HepG2 (cell line): ENCODE measurements around the gene FCGR3A. TPM values are rescaled to one million over a fixed set of nuclear protein-coding genes. Genes with fewer than 3 reads are reported as not detected.
A peak's percentile ranks its signal among the peaks of the same experiment; 100 is the strongest.
"Not testable (repeated sequence)": the region's sequence is repeated elsewhere in the genome, so short reads cannot be mapped to it uniquely, and the experiment has no call there.

Source experiments
- ATAC-seq: fragments of 200-7000 bp; cut with Tn5 transposase; 3 replicates; pipeline ENCODE4 v1.9.1; 2020; ENCODE audit warnings: mild to moderate bottlenecking, moderate library complexity
- BruUV-seq: library from RNA; stranded (reverse); fragments of 400-500 nt; replicated peaks from 2 replicates; lab custom pipeline; 2021; lab: Mats Ljungman, UMichigan
- CTCF ChIA-PET: fragments of 300-600 bp; formaldehyde crosslinking; extraction: SDS; loops from one replicate; lab custom pipeline; 2021; ENCODE audit warnings: low total read pairs, inconsistent platforms, low intra/inter-chr PET ratio; lab: Yijun Ruan, JAX
- POLR2A ChIA-PET: fragments of 350-600 bp; sonication (Branson Sonifier 250); formaldehyde crosslinking; loops from one replicate; lab custom pipeline; 2020; ENCODE audit warnings: antibody characterized with exemption, inconsistent platforms; lab: Yijun Ruan, JAX
- DNase-seq: peaks from one replicate; pipeline ENCODE4 v3.0.0-alpha.2; 2015; ENCODE audit warnings: low spot score
- FAIRE-seq: peaks from 3 replicates; lab custom pipeline; 2011; peaks lifted over from hg19 to GRCh38; lab: Jason Lieb, UNC
- H2AFZ ChIP-seq: one replicate; pipeline ENCODE4 v1.6.1; 2011; ENCODE audit warnings: low read length, inconsistent platforms
- H3K27ac ChIP-seq: fragments of 300-600 bp; 3 replicates; pipeline ENCODE4 v1.8.0; 2011; ENCODE audit warnings: mixed run types, mild to moderate bottlenecking, mixed read lengths, low read length, inconsistent platforms; ENCODE audit not compliant: insufficient read depth; ENCODE audit errors: extremely low read length
- H3K27me3 ChIP-seq, 2 experiments: fragments of 200-600 bp in 1 of 2; 2 replicates in 1 of 2; 3 replicates in 1 of 2; pipeline versions ENCODE4 v1.6.0 to v1.8.0; 2011; ENCODE audit warnings: low read length in 2 of 2, mild to moderate bottlenecking in 2 of 2, moderate library complexity in 2 of 2, inconsistent platforms in 1 of 2; ENCODE audit not compliant: insufficient read depth in 2 of 2, control insufficient read depth in 1 of 2
- H3K36me3 ChIP-seq, 2 experiments: fragments of 200-600 bp in 1 of 2; replicated peaks in 1 of 2; 2 replicates in 1 of 2; 3 replicates in 1 of 2; pipeline versions ENCODE4 v1.5.1 to v1.8.0; 2011; ENCODE audit warnings: low read length in 2 of 2, inconsistent platforms in 1 of 2; ENCODE audit not compliant: insufficient read depth in 2 of 2, control insufficient read depth in 1 of 2
- H3K4me1 ChIP-seq: 2 replicates; pipeline ENCODE4 v1.5.1; 2012; ENCODE audit warnings: low read length, inconsistent platforms; ENCODE audit not compliant: insufficient read depth
- H3K4me2 ChIP-seq: 2 replicates; pipeline ENCODE4 v1.6.0; 2011; ENCODE audit warnings: low read depth, low read length, inconsistent platforms
- H3K4me3 ChIP-seq, 3 experiments: fragments of 200-600 bp in 1 of 3; sonication (generic), shearing (Covaris generic) in 1 of 3; replicated peaks in 1 of 3; 2 replicates each; pipeline ENCODE4 v1.5.1; 2011 to 2016; ENCODE audit warnings: low read length in 3 of 3, inconsistent platforms in 2 of 3, low read depth in 2 of 3, mild to moderate bottlenecking in 2 of 3, control low read depth in 1 of 3, mixed read lengths in 1 of 3; ENCODE audit not compliant: insufficient read depth in 1 of 3
- H3K79me2 ChIP-seq: one replicate; pipeline ENCODE4 v1.6.1; 2011; ENCODE audit warnings: low read length, inconsistent platforms; ENCODE audit not compliant: insufficient read depth
- H3K9ac ChIP-seq: 2 replicates; pipeline ENCODE4 v1.6.0; 2011; ENCODE audit warnings: mild to moderate bottlenecking, low read depth, low read length, inconsistent platforms; ENCODE audit not compliant: insufficient read depth
- H3K9me3 ChIP-seq: 2 replicates; pipeline ENCODE4 v1.5.1; 2012; ENCODE audit warnings: mild to moderate bottlenecking, low read length
- H4K20me1 ChIP-seq: 2 replicates; pipeline ENCODE4 v1.6.0; 2011; ENCODE audit warnings: inconsistent platforms, mild to moderate bottlenecking, low read length, moderate library complexity; ENCODE audit not compliant: insufficient read depth
- ISX ChIP-seq: sonication (generic); formaldehyde crosslinking; conservative IDR thresholded peaks from 2 replicates; pipeline ENCODE4 v1.5.0; 2020; ENCODE audit warnings: missing genetic modification reagents
- ZBTB4 ChIP-seq: sonication (generic); formaldehyde crosslinking; IDR thresholded peaks from 2 replicates; pipeline ENCODE4 v1.4.0; 2020; ENCODE audit warnings: missing genetic modification reagents, mild to moderate bottlenecking, borderline replicate concordance
- ZNF768 ChIP-seq: sonication (generic); formaldehyde crosslinking; IDR thresholded peaks from 2 replicates; pipeline ENCODE4 v1.4.0; 2020; ENCODE audit warnings: missing genetic modification reagents
- ZNF792 ChIP-seq: IDR thresholded peaks from 2 replicates; pipeline ENCODE4 v1.6.1; 2016
- WGBS: methylation state at CpG from one replicate; pipeline ENCODE4 v1.1.6; 2017; ENCODE audit warnings: low lambda C conversion rate; 5-methylcytosine and 5-hydroxymethylcytosine counted together
- in situ Hi-C: cut with HindIII; loops from 2 replicates; pipeline ENCODE4 v1.10.0; 2017; ENCODE audit warnings: low pct_unique_long_range_greater_than_20kb; ENCODE audit not compliant: extremely low pct_ligation_motif_present
- intact Hi-C: fragments of 100-400 bp; cut with micrococcal nuclease; formaldehyde crosslinking; loops from one replicate; pipeline ENCODE4 v1.10.0; 2022; ENCODE audit not compliant: unreplicated experiment
- polyA plus RNA-seq, 8 experiments: library from polyadenylated mRNA; depleted of rRNA in 3 of 8; stranded (reverse) in 7 of 8; unstranded in 1 of 8; fragments of >200 nt; fragmentation: Illumina TruSeq in 4 of 8; extraction: Trizol in 4 of 8; gene quantifications; 2 replicates each; pipeline versions ENCODE4 v1.2.1 to v1.2.3, GENCODE V29; 2011 to 2016; ENCODE audit warnings: low read depth in 4 of 8, missing spikeins in 1 of 8, mixed read lengths in 1 of 8; ENCODE audit not compliant: insufficient read depth in 1 of 8
- total RNA-seq, 5 experiments: library from RNA; depleted of rRNA; stranded (reverse); fragments of >200 nt; fragmentation: Illumina TruSeq; extraction: Trizol; gene quantifications; 2 replicates each; pipeline ENCODE4 v1.2.3, GENCODE V29; 2016; ENCODE audit warnings: low read depth in 1 of 5
- TF ChIP-seq, protein P1 (sequence below): sonication (generic); formaldehyde crosslinking; IDR thresholded peaks from 2 replicates; pipeline ENCODE4 v1.4.0; 2020; ENCODE audit warnings: mild to moderate bottlenecking, missing genetic modification reagents
- TF ChIP-seq, protein P2 (sequence below): sonication (generic); formaldehyde crosslinking; IDR thresholded peaks from 2 replicates; pipeline ENCODE4 v1.4.0; 2020; ENCODE audit warnings: missing genetic modification reagents

FCGR3A gene
- total and polyA plus RNA-seq, 2 of the 13 experiments (the other 11 are each of a cell fraction or from before 2014, with no cell fraction given): not detected

DNA sequence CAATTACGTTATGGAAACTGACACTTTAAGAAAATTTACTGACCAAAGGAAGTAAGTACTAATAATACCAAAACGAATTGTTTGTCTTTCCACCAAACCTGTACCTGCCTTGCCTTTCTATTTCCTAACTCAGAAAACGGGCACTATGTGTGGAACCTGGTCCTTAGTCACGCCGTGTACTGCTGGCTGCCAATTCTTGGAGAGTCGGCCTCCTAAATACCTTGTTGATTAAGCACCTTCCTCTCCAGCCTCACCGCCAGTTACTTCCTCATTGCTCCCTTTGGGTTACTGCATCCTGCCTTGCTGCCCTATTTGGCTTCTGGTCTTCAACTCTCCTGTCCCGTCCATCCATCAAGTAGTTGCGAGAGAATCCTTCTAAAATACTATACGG lies 9.1 kb downstream of the FCGR3A start:
- H3K4me1 ChIP-seq, FAIRE-seq, H3K27ac ChIP-seq, H3K9ac ChIP-seq, intact Hi-C loops, DNase-seq, H3K79me2 ChIP-seq, BruUV-seq, in situ Hi-C loops, H3K9me3 ChIP-seq, H3K27me3 ChIP-seq, H2AFZ ChIP-seq, H3K36me3 ChIP-seq, POLR2A ChIA-PET, H4K20me1 ChIP-seq: not testable (repeated sequence)
- 18% methylated on average over 10 of the region's 10 CpGs for WGBS
- 0 out of 2 replicates have a peak, but pooled peaks have one; percentile 2 for TF ChIP-seq ISX (CRISPR knock-in tag)
- Histone ChIP-seq H3K4me2 (peak overlapping the region; percentile 71), H3K4me3 (peak overlapping the region in 2 of 3 experiments; percentile 58 to 66; a peak in 4 of 6 replicates)
- CTCF ChIA-PET: interaction anchor here (0.6 kb wide), 1 partner anchor 22 kb away, joined by 3 read pairs; no protein-coding TSS in a partner anchor
- peak; percentile 44 for ATAC-seq

GRCh38 chr1:161539731-161540569 lies 9.7 kb downstream of the FCGR3A start:
- intact Hi-C loops, in situ Hi-C loops: not testable (repeated sequence)
- TF ChIP-seq, protein P1, sequence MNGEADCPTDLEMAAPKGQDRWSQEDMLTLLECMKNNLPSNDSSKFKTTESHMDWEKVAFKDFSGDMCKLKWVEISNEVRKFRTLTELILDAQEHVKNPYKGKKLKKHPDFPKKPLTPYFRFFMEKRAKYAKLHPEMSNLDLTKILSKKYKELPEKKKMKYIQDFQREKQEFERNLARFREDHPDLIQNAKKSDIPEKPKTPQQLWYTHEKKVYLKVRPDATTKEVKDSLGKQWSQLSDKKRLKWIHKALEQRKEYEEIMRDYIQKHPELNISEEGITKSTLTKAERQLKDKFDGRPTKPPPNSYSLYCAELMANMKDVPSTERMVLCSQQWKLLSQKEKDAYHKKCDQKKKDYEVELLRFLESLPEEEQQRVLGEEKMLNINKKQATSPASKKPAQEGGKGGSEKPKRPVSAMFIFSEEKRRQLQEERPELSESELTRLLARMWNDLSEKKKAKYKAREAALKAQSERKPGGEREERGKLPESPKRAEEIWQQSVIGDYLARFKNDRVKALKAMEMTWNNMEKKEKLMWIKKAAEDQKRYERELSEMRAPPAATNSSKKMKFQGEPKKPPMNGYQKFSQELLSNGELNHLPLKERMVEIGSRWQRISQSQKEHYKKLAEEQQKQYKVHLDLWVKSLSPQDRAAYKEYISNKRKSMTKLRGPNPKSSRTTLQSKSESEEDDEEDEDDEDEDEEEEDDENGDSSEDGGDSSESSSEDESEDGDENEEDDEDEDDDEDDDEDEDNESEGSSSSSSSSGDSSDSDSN (CRISPR knock-in tag): peak; percentile 56
- peak; percentile 46; the same call in 1 of the 2 replicates for TF ChIP-seq ZNF768 (CRISPR knock-in tag)
- peak; percentile 47; the same call in 1 of the 2 replicates for TF ChIP-seq ZNF792 (CRISPR knock-in tag)
- TF ChIP-seq, protein P2, sequence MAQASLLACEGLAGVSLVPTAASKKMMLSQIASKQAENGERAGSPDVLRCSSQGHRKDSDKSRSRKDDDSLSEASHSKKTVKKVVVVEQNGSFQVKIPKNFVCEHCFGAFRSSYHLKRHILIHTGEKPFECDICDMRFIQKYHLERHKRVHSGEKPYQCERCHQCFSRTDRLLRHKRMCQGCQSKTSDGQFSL (CRISPR knock-in tag): 0 out of 2 replicates have a peak, but pooled peaks have one; percentile 22
- TF ChIP-seq ZBTB4 (CRISPR knock-in tag): 0 out of 2 replicates have a peak, but pooled peaks have one; percentile 19

More at GRCh38 chr1:161539731-161540569, 9.7 kb downstream of the FCGR3A start:
- FAIRE-seq, H3K27me3 ChIP-seq, BruUV-seq, H3K9me3 ChIP-seq, H3K9ac ChIP-seq, H4K20me1 ChIP-seq, H3K27ac ChIP-seq, H2AFZ ChIP-seq, H3K36me3 ChIP-seq, H3K79me2 ChIP-seq, H3K4me1 ChIP-seq, CTCF ChIA-PET, POLR2A ChIA-PET: not testable (repeated sequence)
- ATAC-seq (peak; percentile 85), DNase-seq (peak; percentile 57)
- WGBS: 5% methylated on average over 37 of the region's 41 CpGs
- peak overlapping the region; percentile 46 to 66 (median 58) for H3K4me3 ChIP-seq
- peak overlapping the region; percentile 71 for H3K4me2 ChIP-seq
